ENCODE measurements around the gene JMJD8. TPM values are rescaled to one million over a fixed set of nuclear protein-coding genes. Genes with fewer than 3 reads are reported as not detected.
A peak's percentile ranks its signal among the peaks of the same experiment; 100 is the strongest.

JMJD8 gene
- total and polyA plus RNA-seq, 9 of the 15 experiments (the other 6 are each of a cell fraction or from before 2014, with no cell fraction given) = 1.2 to 50.6 (median 29.3) TPM

- TF ChIP-seq ZNF609 (CRISPR knock-in tag; IDR thresholded peaks at IDR 0.05; ENCODE audit: borderline replicate concordance) = no peak
- TF ChIP-seq SUPT5H (IDR thresholded peaks at IDR 0.05) = peak; percentile 4; the same call in 1 of the 2 replicates
- TF ChIP-seq SMAD1 (IDR thresholded peaks at IDR 0.05; ENCODE audit: low read depth, low read length, partially characterized antibody) = no peak
- TF ChIP-seq HDAC8 (tag; IDR thresholded peaks at IDR 0.05) = no peak
- no peak for TF ChIP-seq ZBTB17 (CRISPR knock-in tag; IDR thresholded peaks at IDR 0.05)
- no peak; the same call in 1 of the 2 replicates for TF ChIP-seq RB1 (IDR thresholded peaks at IDR 0.05; ENCODE audit: low read depth)
- no peak for TF ChIP-seq GTF2E2 (tag; IDR thresholded peaks at IDR 0.05)
- TF ChIP-seq KLF6 (CRISPR knock-in tag; IDR thresholded peaks at IDR 0.05; ENCODE audit: borderline replicate concordance) = no peak
- TF ChIP-seq BDP1 (IDR thresholded peaks at IDR 0.05; ENCODE audit: insufficient read depth, insufficient read length) = no peak
- TF ChIP-seq TAF9B (IDR thresholded peaks at IDR 0.05; ENCODE audit: partially characterized antibody) = no peak
- TF ChIP-seq ZBTB7A (IDR thresholded peaks at IDR 0.05; ENCODE audit: borderline replicate concordance, control insufficient read depth, low read depth, low read length) = peak; percentile 97
- TF ChIP-seq FOXA3 (CRISPR knock-in tag; conservative IDR thresholded peaks at IDR 0.05 in 1 of 2, IDR thresholded peaks at IDR 0.05 in 1 of 2) = no peak
- TF ChIP-seq IFI16 (CRISPR knock-in tag; IDR thresholded peaks at IDR 0.05) = no peak
- peak; percentile 99 for TF ChIP-seq RBM25 (IDR thresholded peaks at IDR 0.05; ENCODE audit: low read depth, low read length, severe bottlenecking)
- TF ChIP-seq PHF20 (IDR thresholded peaks at IDR 0.05; ENCODE audit: partially characterized antibody) = no peak
- no peak for TF ChIP-seq PPARD (CRISPR knock-in tag; IDR thresholded peaks at IDR 0.05)
- no peak for TF ChIP-seq RFX7 (CRISPR knock-in tag; IDR thresholded peaks at IDR 0.05)
- no peak for TF ChIP-seq OTX1 (CRISPR knock-in tag; IDR thresholded peaks at IDR 0.05)
- no peak for TF ChIP-seq PRDM10 (IDR thresholded peaks at IDR 0.05; ENCODE audit: partially characterized antibody)
- TF ChIP-seq NFIC (IDR thresholded peaks at IDR 0.05) = no peak
Measured at GRCh38 chr16:726438-727290, 42.5 kb upstream of the JMJD8 start, which contains the start of the genes CCDC78 and HAGHL (continued).

Measured in K562 (cell line).